ENCODE results near the gene SOX13. TPM values are rescaled to one million over a fixed set of nuclear protein-coding genes. Genes with fewer than 3 reads are reported as not detected.

SOX13 gene
- total and polyA plus RNA-seq, 2 of the 4 experiments (the other 2 are of a cell fraction), result 0.54 to 3.5 TPM

GRCh38 chr1:204112876-204113730 lies 40.2 kb downstream of the SOX13 start (continued):
- TF ChIP-seq CHD1 (IDR thresholded peaks at IDR 0.05; ENCODE audit: low read depth, low read length), result no peak

- no peak overlapping the region for H3K18ac ChIP-seq (ENCODE audit: low read depth, low read length)
- no peaks in the 10 kb centered on the region for H3K27me3 ChIP-seq (ENCODE audit: control insufficient read depth, insufficient read depth, low read length)
- no TSS peak for BruUV-seq (replicated peaks)
- no peak overlapping the region for H3K4me2 ChIP-seq (ENCODE audit: low read depth, low read length)
- peaks cover 8% of the 10 kb centered on the region; the same call in 1 of the 2 replicates for H3K4me1 ChIP-seq (ENCODE audit: control insufficient read depth, insufficient read depth, low read length)
- no peaks in the 10 kb centered on the region for H3K79me1 ChIP-seq (ENCODE audit: low read depth in 1 of 2, low read length in 2 of 2)
- no peak overlapping the region for H3K4ac ChIP-seq (ENCODE audit: low read depth, low read length)
- H3K4me3 ChIP-seq (ENCODE audit: insufficient read depth, low read depth, low read length), result no peak overlapping the region
- no peak overlapping the region for H2BK20ac ChIP-seq (ENCODE audit: low read depth, low read length)
- no peak overlapping the region for H2BK120ac ChIP-seq (ENCODE audit: low read depth, low read length)
- DNase-seq (peak; percentile 38), ATAC-seq (ENCODE audit: low read depth) (peak; percentile 32)
- no peak overlapping the region for H4K5ac ChIP-seq (ENCODE audit: low read depth, low read length)
- ChIA-PET CTCF (interaction anchor here (0.6 kb wide), 1 partner anchor 243 kb away, joined by 3 read pairs; no protein-coding TSS in a partner anchor), POLR2A (ENCODE audit: unreplicated experiment) (no interaction called here)
- H3K27ac ChIP-seq (ENCODE audit: insufficient read depth, low read length), result no peak overlapping the region
- in situ Hi-C loops (cut with MboI; ENCODE audit: low sequenced_read_pairs) (no loop called here), intact Hi-C loops (cut with micrococcal nuclease) (no loop called here), dilution Hi-C loops (cut with HindIII; ENCODE audit: low sequenced_read_pairs, unreplicated experiment) (no loop called here)
- H3K14ac ChIP-seq (replicated peaks; ENCODE audit: low read depth, low read length), result no peak overlapping the region
- peaks cover 2% of the 10 kb centered on the region; the same call in 1 of the 2 replicates for H3K36me3 ChIP-seq (ENCODE audit: control insufficient read depth, insufficient read depth, low read length)
- H3K56ac ChIP-seq (ENCODE audit: extremely low read depth, insufficient read depth, low read length), result no peak overlapping the region
- H2AK9ac ChIP-seq (replicated peaks; ENCODE audit: low read depth, low read length, poor library complexity), result peak overlapping the region; percentile 81
- no peak overlapping the region for H4K8ac ChIP-seq (ENCODE audit: low read depth in 2 of 2, low read length in 2 of 2)
- no peak overlapping the region for H2BK5ac ChIP-seq (ENCODE audit: low read depth, low read length, poor library complexity, severe bottlenecking)
- H4K91ac ChIP-seq (ENCODE audit: insufficient read depth, low read depth, low read length), result no peak overlapping the region
- no peak overlapping the region for H3K9ac ChIP-seq (ENCODE audit: low read depth, low read length)
- WGBS, 2 experiments (ENCODE audit: extremely low coverage in 2 of 2, insufficient read length in 1 of 2), result no CpG with 5 or more reads among the region's 1 CpG
- H2AFZ ChIP-seq (replicated peaks; ENCODE audit: low read length, poor library complexity), result no peak overlapping the region
- TF ChIP-seq RCOR1 (IDR thresholded peaks at IDR 0.05; ENCODE audit: insufficient replicate concordance, low read length) (no peak), SMC3 (IDR thresholded peaks at IDR 0.05; ENCODE audit: low read depth, low read length) (no peak), CEBPB (IDR thresholded peaks at IDR 0.05; ENCODE audit: low read depth, low read length) (no peak), MAZ (IDR thresholded peaks at IDR 0.05; ENCODE audit: borderline replicate concordance, low read depth, low read length) (no peak), ELK1 (IDR thresholded peaks at IDR 0.05; ENCODE audit: borderline replicate concordance, low read depth, low read length) (no peak), POLR2A (IDR thresholded peaks at IDR 0.05; ENCODE audit: low read depth, low read length) (no peak), NFE2L2 (IDR thresholded peaks at IDR 0.05; ENCODE audit: low read depth, low read length) (no peak), CHD1 (IDR thresholded peaks at IDR 0.05; ENCODE audit: low read depth, low read length) (no peak), MXI1 (IDR thresholded peaks at IDR 0.05; ENCODE audit: borderline replicate concordance, low read depth, low read length) (no peak), BHLHE40 (IDR thresholded peaks at IDR 0.05; ENCODE audit: low read depth, low read length) (no peak)
- H2BK15ac ChIP-seq (ENCODE audit: low read depth, low read length), result no peak overlapping the region
- H4K20me1 ChIP-seq (ENCODE audit: insufficient read depth, low read length), result no peaks in the 10 kb centered on the region; the same call in 1 of the 2 replicates
- no peak overlapping the region for H2AK5ac ChIP-seq (ENCODE audit: low read depth, low read length)
- H3K23ac ChIP-seq (ENCODE audit: low read depth, low read length), result no peak overlapping the region
- H3K9me1 ChIP-seq (ENCODE audit: insufficient read depth, low read length), result peaks cover 8% of the 10 kb centered on the region
- no peaks in the 10 kb centered on the region for H3K9me3 ChIP-seq (ENCODE audit: control insufficient read depth, insufficient read depth, low read length)
Observed at GRCh38 chr1:204113896-204114295, 41.0 kb downstream of the SOX13 start.
